ENCODE results near the gene CHRND. TPM values are rescaled to one million over a fixed set of nuclear protein-coding genes. Genes with fewer than 3 reads are reported as not detected.

CHRND gene
- total RNA-seq, 1 donor: not detected

DNA sequence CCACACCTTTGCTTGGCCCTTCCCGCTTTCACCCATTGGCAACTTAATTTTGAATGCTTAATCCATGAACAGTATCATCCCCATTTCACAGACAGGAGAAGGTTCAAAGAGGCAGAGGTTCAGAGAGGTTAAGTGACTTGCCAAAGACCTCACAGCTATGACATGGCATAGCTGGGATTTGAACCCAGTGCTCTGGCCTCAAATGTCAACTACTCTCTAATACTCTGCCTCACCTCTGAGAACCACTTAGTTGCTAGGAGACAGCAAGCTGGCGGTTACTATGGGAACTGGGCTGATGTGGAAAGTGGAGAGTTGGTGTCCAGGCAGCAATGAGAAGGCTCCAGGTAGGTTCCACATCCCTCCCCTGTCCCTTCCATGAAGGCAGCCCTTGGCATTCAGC, 21.5 kb upstream of the CHRND start:
- no peak overlapping the region for H3K4me3 ChIP-seq (ENCODE audit: low read depth, low read length)
- DNase-seq (ENCODE audit: low read depth): no peak
- TF ChIP-seq, protein P1, sequence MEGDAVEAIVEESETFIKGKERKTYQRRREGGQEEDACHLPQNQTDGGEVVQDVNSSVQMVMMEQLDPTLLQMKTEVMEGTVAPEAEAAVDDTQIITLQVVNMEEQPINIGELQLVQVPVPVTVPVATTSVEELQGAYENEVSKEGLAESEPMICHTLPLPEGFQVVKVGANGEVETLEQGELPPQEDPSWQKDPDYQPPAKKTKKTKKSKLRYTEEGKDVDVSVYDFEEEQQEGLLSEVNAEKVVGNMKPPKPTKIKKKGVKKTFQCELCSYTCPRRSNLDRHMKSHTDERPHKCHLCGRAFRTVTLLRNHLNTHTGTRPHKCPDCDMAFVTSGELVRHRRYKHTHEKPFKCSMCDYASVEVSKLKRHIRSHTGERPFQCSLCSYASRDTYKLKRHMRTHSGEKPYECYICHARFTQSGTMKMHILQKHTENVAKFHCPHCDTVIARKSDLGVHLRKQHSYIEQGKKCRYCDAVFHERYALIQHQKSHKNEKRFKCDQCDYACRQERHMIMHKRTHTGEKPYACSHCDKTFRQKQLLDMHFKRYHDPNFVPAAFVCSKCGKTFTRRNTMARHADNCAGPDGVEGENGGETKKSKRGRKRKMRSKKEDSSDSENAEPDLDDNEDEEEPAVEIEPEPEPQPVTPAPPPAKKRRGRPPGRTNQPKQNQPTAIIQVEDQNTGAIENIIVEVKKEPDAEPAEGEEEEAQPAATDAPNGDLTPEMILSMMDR (IDR thresholded peaks at IDR 0.05; ENCODE audit: insufficient read depth, low read depth, low read length): no peak

- TF ChIP-seq, protein P1 (IDR thresholded peaks at IDR 0.05; ENCODE audit: insufficient read depth, low read depth, low read length): no peak
- no peak overlapping the region for H3K4me3 ChIP-seq (ENCODE audit: low read depth, low read length)
- no peak for DNase-seq (ENCODE audit: low read depth)
These were observed 20.1 kb upstream of the CHRND start for GRCh38 chr2:232505856-232506255.

DNA sequence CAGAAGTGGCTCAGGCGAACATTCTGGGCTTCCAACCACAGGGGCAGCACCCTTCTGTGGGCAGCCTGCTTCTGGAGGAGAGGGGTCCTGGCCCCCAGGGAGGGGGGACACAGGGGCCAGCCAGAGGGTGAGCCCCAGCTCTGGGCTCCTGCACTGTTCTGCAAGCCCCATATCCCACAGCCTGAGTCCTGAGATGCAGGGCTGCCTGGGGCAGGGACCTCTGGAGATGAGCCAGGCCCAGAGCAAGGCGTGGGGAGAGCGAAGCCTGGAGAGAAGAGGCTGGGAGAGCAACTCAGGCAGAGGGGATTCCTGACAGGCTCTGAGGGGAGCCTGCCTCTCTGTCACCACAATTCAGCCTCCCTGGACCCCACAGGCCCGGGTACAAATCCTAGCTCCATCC, 19.3 kb upstream of the CHRND start:
- TF ChIP-seq, protein P1 (IDR thresholded peaks at IDR 0.05; ENCODE audit: insufficient read depth, low read depth, low read length): no peak
- no peak for DNase-seq (ENCODE audit: low read depth)
- H3K4me3 ChIP-seq (ENCODE audit: low read depth, low read length): no peak overlapping the region

GRCh38 chr2:232508251-232508650, 17.7 kb upstream of the CHRND start:
- DNase-seq (ENCODE audit: low read depth): no peak
- TF ChIP-seq, protein P1 (IDR thresholded peaks at IDR 0.05; ENCODE audit: insufficient read depth, low read depth, low read length): no peak
- no peak overlapping the region for H3K4me3 ChIP-seq (ENCODE audit: low read depth, low read length)

DNA sequence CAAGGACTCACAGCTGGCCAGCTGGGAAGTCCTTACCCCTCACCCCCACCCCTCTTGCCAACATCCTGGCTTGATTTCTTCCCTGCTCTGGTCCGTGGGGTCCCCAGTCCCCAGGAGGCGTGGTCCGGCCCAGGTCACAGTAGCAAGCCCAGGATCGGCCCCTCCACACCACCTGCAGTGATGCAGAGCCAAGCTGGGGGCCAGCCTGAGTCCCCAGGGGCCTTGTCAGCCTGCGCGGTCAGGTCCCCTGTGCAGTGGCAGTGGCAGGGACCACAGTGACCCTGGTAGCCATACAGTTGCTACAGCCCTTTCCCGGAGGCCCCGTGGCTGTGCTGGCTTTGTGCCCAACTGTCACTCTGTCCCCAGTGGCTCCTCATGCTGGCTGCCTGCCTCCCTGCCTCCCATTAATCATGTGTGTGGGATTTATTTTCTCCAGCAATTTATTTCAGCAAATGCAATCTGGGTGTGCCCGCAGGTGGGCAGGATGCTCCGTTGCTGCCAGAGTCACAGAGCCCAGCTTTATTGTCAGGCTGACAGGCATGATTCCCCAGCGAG, 14.5 kb upstream of the CHRND start:
- DNase-seq (ENCODE audit: low read depth): no peak
- no peak overlapping the region for H3K4me3 ChIP-seq (ENCODE audit: low read depth, low read length)
- TF ChIP-seq, protein P1 (IDR thresholded peaks at IDR 0.05; ENCODE audit: insufficient read depth, low read depth, low read length): no peak

- DNase-seq (ENCODE audit: low read depth): no peak
- no peak overlapping the region for H3K4me3 ChIP-seq (ENCODE audit: low read depth, low read length)
These were observed 13.4 kb upstream of the CHRND start for GRCh38 chr2:232512602-232513001.

More at GRCh38 chr2:232512602-232513001, 13.4 kb upstream of the CHRND start:
- TF ChIP-seq, protein P1 (IDR thresholded peaks at IDR 0.05; ENCODE audit: insufficient read depth, low read depth, low read length): no peak

Measured in fibroblast of villous mesenchyme (primary cell).